ENCODE measurements around the gene RHBG.

The RHBG gene

GRCh38 chr1:156413391-156414246, 44.6 kb downstream of the RHBG start:
- DNase-seq (ENCODE audit: low read depth) = no peak
- H3K4me3 ChIP-seq (replicated peaks; ENCODE audit: low read depth, low read length) = no peak overlapping the region
- no peak for TF ChIP-seq CTCF (IDR thresholded peaks at IDR 0.05; ENCODE audit: low read length, missing control alignments)

- no peak for TF ChIP-seq CTCF (IDR thresholded peaks at IDR 0.05; ENCODE audit: low read length, missing control alignments)
- DNase-seq (ENCODE audit: low read depth) = no peak
- no peak overlapping the region for H3K4me3 ChIP-seq (replicated peaks; ENCODE audit: low read depth, low read length)
Measured at GRCh38 chr1:156414461-156415064, 45.6 kb downstream of the RHBG start.

- DNase-seq (ENCODE audit: low read depth) = no peak
- no peak for TF ChIP-seq CTCF (IDR thresholded peaks at IDR 0.05; ENCODE audit: low read length, missing control alignments)
- H3K4me3 ChIP-seq (replicated peaks; ENCODE audit: low read depth, low read length) = no peak overlapping the region
Measured at GRCh38 chr1:156416993-156417392, 48.0 kb downstream of the RHBG start.

GRCh38 chr1:156417401-156418020, 48.5 kb downstream of the RHBG start:
- TF ChIP-seq CTCF (IDR thresholded peaks at IDR 0.05; ENCODE audit: low read length, missing control alignments) = no peak
- H3K4me3 ChIP-seq (replicated peaks; ENCODE audit: low read depth, low read length) = no peak overlapping the region
- DNase-seq (ENCODE audit: low read depth) = no peak

GRCh38 chr1:156418416-156419070, 49.5 kb downstream of the RHBG start:
- no peak overlapping the region for H3K4me3 ChIP-seq (replicated peaks; ENCODE audit: low read depth, low read length)
- DNase-seq (ENCODE audit: low read depth) = no peak
- TF ChIP-seq CTCF (IDR thresholded peaks at IDR 0.05; ENCODE audit: low read length, missing control alignments) = no peak

- no peak overlapping the region for H3K4me3 ChIP-seq (replicated peaks; ENCODE audit: low read depth, low read length)
- no peak for TF ChIP-seq CTCF (IDR thresholded peaks at IDR 0.05; ENCODE audit: low read length, missing control alignments)
- DNase-seq (ENCODE audit: low read depth) = no peak
Measured at GRCh38 chr1:156419854-156420204, 50.8 kb downstream of the RHBG start.
